HEK293 (cell line): ENCODE results near the gene ZC3H12C.

ENCODE experiments used
- CTCF ChIA-PET: fragments of 350-600 bp; formaldehyde crosslinking; extraction: SDS; loops from one replicate; lab custom pipeline; 2021; ENCODE audit warnings: antibody characterized with exemption; lab: Yijun Ruan, JAX
- POLR2A ChIA-PET: fragments of 300-600 bp; formaldehyde crosslinking; extraction: SDS; loops from one replicate; lab custom pipeline; 2020; ENCODE audit warnings: antibody characterized with exemption, inconsistent platforms; lab: Yijun Ruan, JAX
- H3K27ac ChIP-seq: fragments of 200-500 bp; sonication (Bioruptor generic); 2 replicates; pipeline ENCODE4 v1.5.1; 2014; ENCODE audit warnings: low read depth, low read length, control low read depth, inconsistent platforms; ENCODE audit errors: extremely low read depth
- H3K36me3 ChIP-seq, 2 experiments: fragments of 200-500 bp in 1 of 2; sonication (Bioruptor generic) in 1 of 2; 1 replicate in 1 of 2; 2 replicates in 1 of 2; pipeline ENCODE4 v1.5.1; 2014 to 2017; ENCODE audit warnings: inconsistent platforms in 2 of 2, low read length in 2 of 2; ENCODE audit not compliant: control insufficient read depth in 2 of 2, insufficient read depth in 1 of 2
- H3K4me1 ChIP-seq: fragments of 200-500 bp; sonication (Bioruptor generic); 2 replicates; pipeline ENCODE4 v1.5.1; 2014; ENCODE audit warnings: mild to moderate bottlenecking, low read length, inconsistent platforms; ENCODE audit not compliant: control insufficient read depth, insufficient read depth
- H3K4me3 ChIP-seq: 2 replicates; pipeline ENCODE4 v1.5.1; 2011; ENCODE audit warnings: low read depth, mild to moderate bottlenecking, control low read depth, low read length, moderate library complexity
- H3K9me3 ChIP-seq: fragments of 200-500 bp; sonication (Bioruptor generic); 2 replicates; pipeline ENCODE4 v1.5.1; 2014; ENCODE audit warnings: low read depth, low read length, inconsistent platforms; ENCODE audit not compliant: control insufficient read depth, insufficient read depth
- OSR2 ChIP-seq: fragments of 450-650 bp; formaldehyde crosslinking; IDR thresholded peaks from 2 replicates; pipeline ENCODE4 v1.5.1; 2016; ENCODE audit warnings: missing biosample characterization, missing genetic modification characterization
- RBAK ChIP-seq: fragments of 450-650 bp; formaldehyde crosslinking; IDR thresholded peaks from 2 replicates; pipeline ENCODE4 v1.5.1; 2016; ENCODE audit warnings: missing biosample characterization, missing genetic modification characterization
- YY2 ChIP-seq: fragments of 450-650 bp; formaldehyde crosslinking; IDR thresholded peaks from 2 replicates; pipeline ENCODE4 v1.5.1; 2016; ENCODE audit warnings: missing biosample characterization, missing genetic modification characterization
- ZBTB49 ChIP-seq: fragments of 450-650 bp; formaldehyde crosslinking; IDR thresholded peaks from 2 replicates; pipeline ENCODE4 v1.5.1; 2016; ENCODE audit warnings: missing biosample characterization, missing genetic modification characterization, low read depth
- ZNF138 ChIP-seq: fragments of 450-650 bp; formaldehyde crosslinking; IDR thresholded peaks from 2 replicates; pipeline ENCODE4 v1.5.1; 2016; ENCODE audit warnings: missing biosample characterization, missing genetic modification characterization, borderline replicate concordance
- ZNF26 ChIP-seq: fragments of 450-650 bp; formaldehyde crosslinking; IDR thresholded peaks from 2 replicates; pipeline ENCODE4 v1.5.1; 2016; ENCODE audit warnings: missing biosample characterization, missing genetic modification characterization
- ZNF335 ChIP-seq: fragments of 450-650 bp; formaldehyde crosslinking; conservative IDR thresholded peaks from 2 replicates; pipeline ENCODE4 v1.5.1; 2016; ENCODE audit warnings: missing biosample characterization, missing genetic modification characterization
- ZNF398 ChIP-seq: fragments of 450-650 bp; formaldehyde crosslinking; IDR thresholded peaks from 2 replicates; pipeline ENCODE4 v1.5.1; 2017; ENCODE audit warnings: missing biosample characterization, missing genetic modification characterization
- ZNF433 ChIP-seq: fragments of 450-650 bp; formaldehyde crosslinking; IDR thresholded peaks from 2 replicates; pipeline ENCODE4 v1.5.1; 2016; ENCODE audit warnings: missing biosample characterization, missing genetic modification characterization, low read depth
- ZNF610 ChIP-seq: fragments of 450-650 bp; formaldehyde crosslinking; IDR thresholded peaks from 2 replicates; pipeline ENCODE4 v1.5.1; 2016; ENCODE audit warnings: missing biosample characterization, missing genetic modification characterization, borderline replicate concordance
- ZNF626 ChIP-seq: fragments of 450-650 bp; sonication (Bioruptor Pico); formaldehyde crosslinking; IDR thresholded peaks from 2 replicates; pipeline ENCODE4 v1.5.1; 2018; ENCODE audit warnings: missing biosample characterization, missing genetic modification characterization, inconsistent platforms
- ZNF747 ChIP-seq: fragments of 450-650 bp; formaldehyde crosslinking; IDR thresholded peaks from 2 replicates; pipeline ENCODE4 v1.5.1; 2016; ENCODE audit warnings: missing biosample characterization, missing genetic modification characterization
- ZNF76 ChIP-seq: fragments of 450-650 bp; formaldehyde crosslinking; IDR thresholded peaks from 2 replicates; pipeline ENCODE4; 2016; ENCODE audit warnings: low read depth, missing biosample characterization, missing genetic modification characterization, borderline replicate concordance
- ZNF768 ChIP-seq: fragments of 450-650 bp; formaldehyde crosslinking; IDR thresholded peaks from 2 replicates; pipeline ENCODE4 v1.5.1; 2018; ENCODE audit warnings: missing biosample characterization, mild to moderate bottlenecking, missing genetic modification characterization
- ZNF830 ChIP-seq: fragments of 450-650 bp; IDR thresholded peaks from 2 replicates; pipeline ENCODE4 v1.5.0; 2018; ENCODE audit warnings: missing biosample characterization, missing genetic modification characterization, low read depth, mild to moderate bottlenecking, moderate library complexity
- ZSCAN4 ChIP-seq: fragments of 450-650 bp; formaldehyde crosslinking; IDR thresholded peaks from 2 replicates; pipeline ENCODE4 v1.5.1; 2017; ENCODE audit warnings: missing biosample characterization, missing genetic modification characterization

The ZC3H12C gene

GRCh38 chr11:110168033-110168803 lies 75.0 kb downstream of the ZC3H12C start:
- POLR2A ChIA-PET: no interaction called here
- Histone ChIP-seq H3K27ac (no peak overlapping the region), H3K4me1 (no peaks in the 10 kb centered on the region), H3K9me3 (no peaks in the 10 kb centered on the region), H3K4me3 (no peak overlapping the region), H3K36me3 (peaks cover 0 to 34% of the 10 kb centered on the region in 2 experiments; a peak in 1 of 3 replicates)
- no peak for TF ChIP-seq ZNF335 (tag by site-specific recombination)
- TF ChIP-seq OSR2: no peak
- TF ChIP-seq ZNF747 (tag by site-specific recombination): no peak
- TF ChIP-seq ZNF76 (tag by site-specific recombination): no peak
- TF ChIP-seq ZNF398 (tag by site-specific recombination): no peak
- no peak for TF ChIP-seq ZNF830 (tag by site-specific recombination)
- TF ChIP-seq ZNF138 (tag by site-specific recombination): no peak
- no peak for TF ChIP-seq ZNF433 (tag by site-specific recombination)
- TF ChIP-seq YY2 (tag by site-specific recombination): no peak
- no peak for TF ChIP-seq ZSCAN4 (tag by site-specific recombination)
- no peak for TF ChIP-seq RBAK (tag by site-specific recombination)
- no peak for TF ChIP-seq ZNF626 (tag by site-specific recombination)
- CTCF ChIA-PET: interaction anchor here (0.6 kb wide), 1 partner anchor 1263 kb away, joined by 3 read pairs; no protein-coding TSS in a partner anchor

GRCh38 chr11:110169738-110170137 lies 76.5 kb downstream of the ZC3H12C start:
- TF ChIP-seq ZNF610 (tag by site-specific recombination) (no peak), ZBTB49 (tag by site-specific recombination) (no peak), ZNF26 (tag by site-specific recombination) (no peak), ZNF768 (no peak)

More at GRCh38 chr11:110169738-110170137, 76.5 kb downstream of the ZC3H12C start:
- no peak overlapping the region for H3K4me3 ChIP-seq
- H3K27ac ChIP-seq: no peak overlapping the region
- ChIA-PET CTCF (interaction anchor here (0.5 kb wide), 1 partner anchor 1707 kb away, joined by 3 read pairs; no protein-coding TSS in a partner anchor), POLR2A (no interaction called here)
- no peaks in the 10 kb centered on the region for H3K4me1 ChIP-seq
- H3K36me3 ChIP-seq: peaks cover 0 to 19% of the 10 kb centered on the region in 2 experiments; a peak in 1 of 3 replicates
- no peaks in the 10 kb centered on the region for H3K9me3 ChIP-seq
